Stimulated activated CD4-positive, alpha-beta T cell treated with anti-CD3 and anti-CD28 coated beads, Interleukin-2, amount 100 ng/mL, for 48 hours (primary cell): ENCODE data around the gene HOXA7.

Source experiments
- DNase-seq, 2 donors: peaks; one replicate each; pipeline ENCODE4 v3.0.0-alpha.2; 2020

HOXA7 gene

GRCh38 chr7:27156508-27156898 lies at the start of gene HOXA7:
TSS of gene HOXA7 (minus strand) at chr7:27156675. CDS start at chr7:27156545, 130 bp downstream.
- DNase-seq = no peak

GRCh38 chr7:27205325-27206280 lies 49.1 kb upstream of the HOXA7 start:
- DNase-seq = no peak

GRCh38 chr7:27204851-27205322 lies 48.4 kb upstream of the HOXA7 start:
- no peak for DNase-seq

- no peak for DNase-seq
These were observed 47.6 kb upstream of the HOXA7 start for GRCh38 chr7:27203964-27204594.

- no peak for DNase-seq
These were observed 47.0 kb upstream of the HOXA7 start for GRCh38 chr7:27203365-27203953.

DNA sequence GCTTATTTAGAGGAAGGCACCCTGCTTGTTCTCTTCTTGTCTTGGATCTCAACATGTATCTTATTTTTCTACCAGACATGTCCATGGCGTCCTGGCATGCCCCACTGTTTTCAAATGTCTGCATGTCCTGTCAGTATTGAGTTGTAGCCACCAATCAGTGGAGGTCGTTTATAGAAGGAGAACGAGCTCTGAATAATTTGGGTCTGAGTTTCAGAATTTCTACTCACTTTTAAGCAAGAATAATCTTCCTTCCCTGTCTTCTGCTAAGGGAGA lies 46.3 kb upstream of the HOXA7 start:
- DNase-seq = no peak

- DNase-seq = no peak
These were observed 45.8 kb upstream of the HOXA7 start for GRCh38 chr7:27202018-27202861.

GRCh38 chr7:27201580-27202017 lies 45.1 kb upstream of the HOXA7 start:
- no peak for DNase-seq

- DNase-seq = no peak
These were observed 44.5 kb upstream of the HOXA7 start for GRCh38 chr7:27200761-27201579.

DNA sequence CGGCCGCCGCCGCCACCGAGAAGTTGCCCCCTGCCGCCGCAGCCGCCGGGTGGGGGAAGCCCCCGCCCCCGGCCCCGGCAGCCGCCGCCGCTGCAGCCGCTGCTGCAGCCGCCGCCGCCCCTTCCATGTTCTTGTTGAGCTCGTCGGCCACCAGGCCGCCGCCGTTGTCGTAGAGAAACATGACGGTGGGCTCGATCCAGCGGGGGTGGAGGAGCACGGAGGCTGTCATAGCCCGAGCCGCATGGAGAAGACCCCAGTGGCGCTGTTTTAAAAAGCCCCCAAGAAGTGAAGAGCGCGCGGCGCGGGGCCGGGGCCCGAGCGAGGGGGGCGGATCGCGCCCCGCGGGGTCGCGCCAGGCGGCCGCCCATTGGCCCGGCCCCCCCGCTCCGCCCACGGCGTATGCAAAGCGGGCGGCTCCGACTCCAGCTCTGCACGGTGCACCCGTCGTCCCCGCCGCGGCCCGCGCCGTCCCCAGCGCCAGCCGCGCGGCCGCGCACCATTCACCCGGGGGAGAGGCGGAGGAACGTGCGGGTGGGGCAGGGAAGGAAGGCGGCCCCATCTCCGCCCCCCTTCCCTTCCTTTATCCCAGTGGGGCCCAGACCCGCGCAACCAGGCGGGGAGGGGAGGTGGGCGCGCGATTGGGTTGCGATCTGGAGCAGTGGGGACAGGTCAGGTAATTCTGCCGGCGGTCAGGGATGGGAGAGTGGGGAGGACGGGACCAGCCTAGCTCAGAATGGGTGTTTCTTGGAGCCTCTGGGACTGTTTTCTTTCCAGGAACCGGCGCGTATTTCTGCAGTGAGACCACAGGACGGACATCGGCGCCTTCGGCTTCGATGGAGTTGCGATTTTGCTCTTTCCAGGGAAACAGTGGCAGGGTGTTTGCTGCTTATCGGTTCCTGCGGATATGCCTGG lies 43.6 kb upstream of the HOXA7 start, which contains the start of gene HOXA13:
TSS of gene HOXA13 (minus strand) at position 243 of the 912 bp plus-strand sequence. CDS start at position 229, 14 bp downstream.
- DNase-seq = no peak

- no peak for DNase-seq
These were observed 42.7 kb upstream of the HOXA7 start for GRCh38 chr7:27198871-27199801.

GRCh38 chr7:27198138-27198841 lies 41.8 kb upstream of the HOXA7 start:
- DNase-seq = no peak

DNA sequence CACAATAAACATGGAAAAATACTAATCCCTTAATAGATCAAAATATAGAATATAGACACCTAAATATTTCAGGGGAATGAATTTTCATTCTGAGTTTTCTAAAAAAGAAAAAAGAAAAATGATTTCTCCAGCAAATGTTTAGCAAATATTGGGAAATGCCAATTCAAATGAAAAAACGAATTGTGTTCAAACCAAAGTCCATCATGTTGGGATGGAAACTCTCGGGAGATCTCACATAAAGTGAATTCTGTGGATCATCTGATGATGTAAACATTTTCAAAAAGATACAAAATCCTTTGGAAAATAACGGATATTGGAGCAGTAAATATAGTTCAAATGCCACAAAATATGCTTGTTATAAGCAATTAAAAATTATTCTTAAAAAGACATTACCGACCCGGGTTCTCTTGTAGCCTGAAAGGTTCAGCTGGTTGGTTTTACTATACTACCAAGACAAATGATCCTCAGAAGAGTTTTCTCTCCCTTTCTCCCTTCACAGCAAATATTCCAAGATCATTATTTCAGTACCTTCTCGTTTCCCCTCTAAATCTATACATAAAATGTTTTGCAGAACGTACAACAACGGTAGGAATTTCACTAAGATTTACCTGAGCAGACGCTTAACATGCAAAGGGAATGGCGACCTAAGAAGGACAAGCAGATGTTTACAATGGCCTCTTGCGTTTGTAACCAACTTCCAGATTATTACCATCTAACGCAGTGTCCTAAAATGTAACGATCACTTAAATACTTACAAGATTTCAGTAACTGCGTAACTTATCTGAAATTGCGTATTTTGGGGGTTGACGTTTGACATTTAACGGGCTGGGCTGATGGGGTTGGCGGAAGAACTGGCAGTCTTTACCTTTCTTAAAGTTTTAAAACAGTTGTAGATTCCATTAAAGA lies 40.9 kb upstream of the HOXA7 start:
- no peak for DNase-seq

GRCh38 chr7:27196287-27196767 lies 39.9 kb upstream of the HOXA7 start:
- peak; percentile 82 for DNase-seq

DNA sequence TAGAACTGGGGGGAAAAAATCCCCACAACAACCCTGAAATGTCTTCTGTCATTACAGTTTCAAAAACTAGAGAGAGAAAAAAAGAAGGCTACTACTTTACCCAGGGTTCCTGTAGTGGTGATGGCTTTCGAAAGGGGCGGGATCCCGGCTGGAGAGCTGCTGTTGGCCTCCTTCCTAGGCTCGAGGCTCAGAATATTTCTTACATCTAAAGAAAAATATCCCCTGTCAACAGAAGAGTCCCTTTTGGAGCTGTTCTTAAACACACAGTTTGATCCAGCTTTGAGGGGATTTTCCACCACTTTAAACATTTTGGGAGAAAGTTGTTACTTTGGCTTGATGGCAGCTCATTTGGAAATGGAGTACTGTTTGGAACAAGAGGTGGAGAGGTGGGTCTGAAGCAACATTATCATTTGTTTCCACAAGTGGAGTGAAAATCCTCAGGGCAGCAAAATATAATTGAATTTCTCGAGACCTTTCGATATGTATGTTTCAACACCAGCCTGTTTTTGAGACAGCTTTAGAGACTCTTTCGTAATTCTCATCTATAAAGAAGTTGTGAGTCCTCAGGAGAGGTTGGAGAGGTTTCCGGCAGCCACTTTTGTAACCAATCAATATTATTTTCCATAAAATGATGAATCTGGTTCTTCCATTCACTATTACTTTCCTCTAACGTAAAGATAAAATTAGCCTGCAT lies 38.4 kb upstream of the HOXA7 start:
- DNase-seq = no peak

- no peak for DNase-seq
These were observed 37.5 kb upstream of the HOXA7 start for GRCh38 chr7:27194002-27194352.
